ENCODE measurements around the gene FXYD6.

FXYD6 gene

GRCh38 chr11:117906710-117907109 is 30.3 kb upstream of the FXYD6 start:
- H3K4me3 ChIP-seq (ENCODE audit: low read length): no peak overlapping the region
- no peak for DNase-seq (ENCODE audit: low read depth)
- TF ChIP-seq CTCF (conservative IDR thresholded peaks at IDR 0.05; ENCODE audit: low read depth, low read length): no peak

- DNase-seq (ENCODE audit: low read depth): no peak
- no peak overlapping the region for H3K4me3 ChIP-seq (ENCODE audit: low read length)
- TF ChIP-seq CTCF (conservative IDR thresholded peaks at IDR 0.05; ENCODE audit: low read depth, low read length): no peak
Measured at GRCh38 chr11:117906126-117906525, 29.7 kb upstream of the FXYD6 start.

GRCh38 chr11:117905524-117905923 is 29.1 kb upstream of the FXYD6 start:
- TF ChIP-seq CTCF (conservative IDR thresholded peaks at IDR 0.05; ENCODE audit: low read depth, low read length): no peak
- no peak overlapping the region for H3K4me3 ChIP-seq (ENCODE audit: low read length)
- no peak for DNase-seq (ENCODE audit: low read depth)

GRCh38 chr11:117903505-117904382 is 27.3 kb upstream of the FXYD6 start:
- no peak overlapping the region for H3K4me3 ChIP-seq (ENCODE audit: low read length)
- no peak for TF ChIP-seq CTCF (conservative IDR thresholded peaks at IDR 0.05; ENCODE audit: low read depth, low read length)
- no peak for DNase-seq (ENCODE audit: low read depth)

GRCh38 chr11:117902001-117902845 is 25.8 kb upstream of the FXYD6 start:
- no peak for DNase-seq (ENCODE audit: low read depth)

GRCh38 chr11:117901601-117902000 is 25.1 kb upstream of the FXYD6 start:
- no peak for TF ChIP-seq CTCF (conservative IDR thresholded peaks at IDR 0.05; ENCODE audit: low read depth, low read length)
- no peak overlapping the region for H3K4me3 ChIP-seq (ENCODE audit: low read length)
- DNase-seq (ENCODE audit: low read depth): no peak

More at GRCh38 chr11:117902001-117902845, 25.8 kb upstream of the FXYD6 start:
- no peak for TF ChIP-seq CTCF (conservative IDR thresholded peaks at IDR 0.05; ENCODE audit: low read depth, low read length)
- no peak overlapping the region for H3K4me3 ChIP-seq (ENCODE audit: low read length)

Data from retinal pigment epithelial cell (primary cell).